HepG2 (cell line): ENCODE data around the gene RPS6KA2. TPM values are rescaled to one million over a fixed set of nuclear protein-coding genes. Genes with fewer than 3 reads are reported as not detected.

ENCODE experiments used
- EP300 ChIP-seq, 3 experiments: sonication (generic) in 1 of 3; formaldehyde crosslinking in 1 of 3; IDR thresholded peaks; 2 replicates each; pipeline versions ENCODE4 v1.5.1 to v1.6.1; 2011 to 2020; ENCODE audit warnings: low read depth in 2 of 3, low read length in 2 of 3, borderline replicate concordance in 1 of 3, improper control_type of control experiment in 1 of 3, mild to moderate bottlenecking in 1 of 3, missing genetic modification reagents in 1 of 3, moderate library complexity in 1 of 3
- EZH2 ChIP-seq: conservative IDR thresholded peaks from 2 replicates; pipeline ENCODE4 v1.6.1; 2012; ENCODE audit warnings: mild to moderate bottlenecking, low read depth, low read length, moderate library complexity
- KIAA2018 ChIP-seq: sonication (generic); formaldehyde crosslinking; IDR thresholded peaks from 2 replicates; pipeline ENCODE4 v1.5.0; 2020; ENCODE audit warnings: mild to moderate bottlenecking, missing genetic modification reagents, borderline replicate concordance
- NRL ChIP-seq: sonication (generic); formaldehyde crosslinking; IDR thresholded peaks from 2 replicates; pipeline ENCODE4 v1.5.0; 2020; ENCODE audit warnings: missing genetic modification reagents, mild to moderate bottlenecking, moderate library complexity, borderline replicate concordance
- ZNF260 ChIP-seq: sonication (generic); formaldehyde crosslinking; IDR thresholded peaks from 2 replicates; pipeline ENCODE4 v1.4.0; 2020; ENCODE audit warnings: missing genetic modification reagents, low read depth, mild to moderate bottlenecking, borderline replicate concordance
- ZNF383 ChIP-seq: sonication (generic); formaldehyde crosslinking; IDR thresholded peaks from 2 replicates; pipeline ENCODE4 v1.4.0; 2020; ENCODE audit warnings: missing genetic modification reagents, mild to moderate bottlenecking, borderline replicate concordance
- ZNF646 ChIP-seq: sonication (generic); formaldehyde crosslinking; IDR thresholded peaks from 2 replicates; pipeline ENCODE4 v1.9.0; 2021; ENCODE audit warnings: mild to moderate bottlenecking, missing genetic modification reagents
- ZNF704 ChIP-seq: sonication (generic); formaldehyde crosslinking; IDR thresholded peaks from 2 replicates; pipeline ENCODE4 v1.8.1; 2023; ENCODE audit warnings: mild to moderate bottlenecking, inconsistent platforms, moderate library complexity, missing genetic modification reagents, borderline replicate concordance
- ZSCAN25 ChIP-seq: sonication (generic); formaldehyde crosslinking; IDR thresholded peaks from 2 replicates; pipeline ENCODE4 v1.8.0; 2022; ENCODE audit warnings: mild to moderate bottlenecking, missing genetic modification reagents
- polyA plus RNA-seq, 8 experiments: library from polyadenylated mRNA; depleted of rRNA in 3 of 8; stranded (reverse) in 7 of 8; unstranded in 1 of 8; fragments of >200 nt; fragmentation: Illumina TruSeq in 4 of 8; extraction: Trizol in 4 of 8; gene quantifications; 2 replicates each; pipeline versions ENCODE4 v1.2.1 to v1.2.3, GENCODE V29; 2011 to 2016; ENCODE audit warnings: low read depth in 4 of 8, missing spikeins in 1 of 8, mixed read lengths in 1 of 8; ENCODE audit not compliant: insufficient read depth in 1 of 8
- total RNA-seq, 5 experiments: library from RNA; depleted of rRNA; stranded (reverse); fragments of >200 nt; fragmentation: Illumina TruSeq; extraction: Trizol; gene quantifications; 2 replicates each; pipeline ENCODE4 v1.2.3, GENCODE V29; 2016; ENCODE audit warnings: low read depth in 1 of 5

The RPS6KA2 gene
- total and polyA plus RNA-seq, 2 of the 13 experiments (the other 11 are each of a cell fraction or from before 2014, with no cell fraction given) = 0.22 to 0.38 TPM

DNA sequence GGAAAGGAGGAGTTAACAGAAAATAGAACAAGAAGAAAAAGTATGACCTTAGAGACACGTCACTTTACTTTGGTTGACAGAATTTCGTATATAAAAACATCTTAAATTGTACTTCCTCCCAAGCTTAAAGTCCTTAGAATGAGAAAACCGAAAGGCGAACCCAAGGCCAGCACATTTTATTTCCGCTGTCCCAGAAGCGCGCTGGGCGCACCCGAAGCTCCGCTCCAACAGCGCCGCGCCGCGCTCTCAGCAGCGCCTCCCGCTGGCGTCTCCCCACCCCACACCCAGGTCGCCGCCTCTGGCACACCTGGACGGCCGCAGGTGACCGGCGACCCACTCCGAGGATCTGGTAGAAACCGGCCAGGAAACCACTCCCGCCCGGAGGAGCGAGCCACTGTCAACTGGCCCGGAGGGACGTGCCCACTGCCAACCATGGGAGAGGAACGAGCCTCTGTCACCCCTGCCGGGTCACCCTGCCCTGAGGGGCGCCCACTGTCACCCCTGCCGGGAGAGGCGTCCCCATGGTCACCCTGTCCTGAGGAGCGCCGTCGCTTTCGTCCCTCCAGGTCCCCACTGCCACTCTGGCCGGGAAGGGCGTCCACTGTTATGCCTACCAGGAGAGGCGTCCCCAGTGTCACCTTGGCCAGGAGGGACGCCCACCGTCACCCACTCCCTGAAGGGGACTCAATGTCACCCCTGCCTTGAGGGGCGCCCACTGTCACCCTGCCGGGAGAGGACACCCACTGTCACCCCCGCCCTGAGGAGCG is 245.1 kb downstream of the RPS6KA2 start (continued):
- TF ChIP-seq ZNF646 (CRISPR knock-in tag) (no peak), ZNF704 (no peak), EP300 (IDR thresholded peaks at IDR 0.05; ENCODE audit: low read depth in 2 of 2, low read length in 2 of 2) (0 out of 4 replicates have a peak, but pooled peaks have one; percentile 8 to 19), EP300 (CRISPR knock-in tag; IDR thresholded peaks at IDR 0.05; ENCODE audit: borderline replicate concordance) (no peak; the same call in 1 of the 2 replicates), ZNF260 (no peak), ZSCAN25 (CRISPR knock-in tag) (peak; percentile 82), KIAA2018 (no peak; the same call in 1 of the 2 replicates), NRL (CRISPR knock-in tag) (no peak; the same call in 1 of the 2 replicates), ZNF383 (CRISPR knock-in tag) (peak; percentile 61), EZH2 (no peak)
